ENCODE results near the gene GABRR2. TPM values are rescaled to one million over a fixed set of nuclear protein-coding genes. Genes with fewer than 3 reads are reported as not detected.

Gene GABRR2
- polyA plus RNA-seq, 2 donors = 0.08 to 0.12 TPM

DNA sequence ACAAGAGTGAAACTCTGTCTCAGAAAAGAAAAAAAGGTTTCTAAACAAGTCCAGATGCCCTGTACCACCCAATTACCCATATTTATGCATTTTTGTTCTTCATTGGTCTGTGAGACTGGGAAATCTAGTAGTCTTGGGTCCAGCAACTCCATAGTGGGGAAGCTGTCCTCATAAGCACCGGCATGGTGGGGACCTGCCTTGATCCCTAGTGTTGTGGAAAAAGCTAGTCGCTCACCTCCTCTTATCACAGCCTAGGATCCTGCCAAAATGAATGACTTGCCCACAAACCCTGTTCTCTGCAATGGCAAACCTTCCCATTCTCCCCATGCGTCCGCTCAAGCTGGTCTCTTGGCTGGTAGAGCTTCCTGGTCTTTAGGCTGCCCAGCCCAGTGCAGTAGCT lies 59.7 kb downstream of the GABRR2 start:
- Histone ChIP-seq H3K9me3 (ENCODE audit: control insufficient read depth in 2 of 2, insufficient read depth in 1 of 2, low read depth in 1 of 2, low read length in 1 of 2) (no peaks in the 10 kb centered on the region), H3K27ac (ENCODE audit: low read depth in 2 of 2, low read length in 1 of 2) (no peak overlapping the region), H3K27me3 (ENCODE audit: control insufficient read depth in 1 of 2, insufficient read depth in 2 of 2, low read length in 2 of 2) (no peaks in the 10 kb centered on the region), H3K36me3 (ENCODE audit: control insufficient read depth in 2 of 2, insufficient read depth in 2 of 2, low read length in 1 of 2) (peaks cover 0 to 2% of the 10 kb centered on the region in 2 donors), H3K4me3 (ENCODE audit: low read depth in 1 of 2, low read length in 2 of 2) (no peak overlapping the region), H3K4me1 (ENCODE audit: control insufficient read depth in 2 of 2, insufficient read depth in 2 of 2, low read length in 1 of 2) (peaks cover 0 to 1% of the 10 kb centered on the region in 2 donors)
- 95 to 99% methylated on average over 4 of the region's 4 CpGs for WGBS, 2 donors

DNA sequence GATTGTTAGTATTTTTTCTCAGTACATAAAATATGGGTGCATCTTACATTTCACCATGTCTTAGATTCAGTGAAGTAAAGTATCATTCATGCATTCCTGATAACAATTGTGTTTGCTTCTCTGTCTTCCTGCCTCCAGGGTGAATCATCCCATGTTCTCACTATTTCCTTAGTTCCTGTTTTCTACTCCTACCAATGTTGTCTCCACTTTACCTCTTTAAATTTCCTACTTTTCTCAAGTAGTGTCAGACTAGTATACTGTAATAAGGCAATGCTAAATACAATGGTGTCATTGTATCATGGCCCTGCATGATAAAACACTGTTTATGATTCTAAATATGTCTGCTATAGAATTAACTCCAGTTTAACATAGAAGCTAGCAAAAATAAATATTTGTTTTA lies 60.5 kb downstream of the GABRR2 start:
- Histone ChIP-seq H3K27ac (ENCODE audit: low read depth in 2 of 2, low read length in 1 of 2) (no peak overlapping the region), H3K36me3 (ENCODE audit: control insufficient read depth in 2 of 2, insufficient read depth in 2 of 2, low read length in 1 of 2) (peaks cover 0 to 2% of the 10 kb centered on the region in 2 donors), H3K4me1 (ENCODE audit: control insufficient read depth in 2 of 2, insufficient read depth in 2 of 2, low read length in 1 of 2) (no peaks in the 10 kb centered on the region), H3K9me3 (ENCODE audit: control insufficient read depth in 2 of 2, insufficient read depth in 1 of 2, low read depth in 1 of 2, low read length in 1 of 2) (no peaks in the 10 kb centered on the region), H3K4me3 (ENCODE audit: low read depth in 1 of 2, low read length in 2 of 2) (no peak overlapping the region), H3K27me3 (ENCODE audit: control insufficient read depth in 1 of 2, insufficient read depth in 2 of 2, low read length in 2 of 2) (no peaks in the 10 kb centered on the region)

DNA sequence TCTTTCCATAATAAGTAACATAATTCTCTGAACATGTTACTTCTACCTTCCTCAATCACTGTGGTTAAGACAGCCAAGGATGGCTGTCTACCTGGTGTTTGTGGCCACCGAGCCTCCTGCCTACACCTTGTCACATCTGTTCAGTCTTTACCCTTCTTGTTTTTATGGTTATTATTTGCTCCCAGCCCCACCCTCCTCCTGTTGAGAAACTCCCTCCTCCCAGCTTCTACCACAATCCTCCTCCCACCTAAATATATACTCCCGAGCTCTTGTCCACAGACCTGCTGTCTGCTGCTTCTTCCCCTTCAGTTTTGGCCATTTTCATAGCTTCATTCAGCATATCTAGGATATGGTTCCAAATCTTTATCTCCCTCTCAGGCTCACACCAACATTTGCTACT lies 62.2 kb downstream of the GABRR2 start:
- no peaks in the 10 kb centered on the region for H3K27me3 ChIP-seq (ENCODE audit: control insufficient read depth in 1 of 2, insufficient read depth in 2 of 2, low read length in 2 of 2)
- H3K9me3 ChIP-seq (ENCODE audit: control insufficient read depth in 2 of 2, insufficient read depth in 1 of 2, low read depth in 1 of 2, low read length in 1 of 2) = no peaks in the 10 kb centered on the region
- WGBS, 2 donors = 66 to 74% methylated on average over 2 of the region's 2 CpGs
- H3K4me1 ChIP-seq (ENCODE audit: control insufficient read depth in 2 of 2, insufficient read depth in 2 of 2, low read length in 1 of 2) = no peaks in the 10 kb centered on the region
- H3K36me3 ChIP-seq (ENCODE audit: control insufficient read depth in 2 of 2, insufficient read depth in 2 of 2, low read length in 1 of 2) = no peaks in the 10 kb centered on the region
- H3K27ac ChIP-seq (ENCODE audit: low read depth in 2 of 2, low read length in 1 of 2) = no peak overlapping the region
- no peak overlapping the region for H3K4me3 ChIP-seq (ENCODE audit: low read depth in 1 of 2, low read length in 2 of 2)

DNA sequence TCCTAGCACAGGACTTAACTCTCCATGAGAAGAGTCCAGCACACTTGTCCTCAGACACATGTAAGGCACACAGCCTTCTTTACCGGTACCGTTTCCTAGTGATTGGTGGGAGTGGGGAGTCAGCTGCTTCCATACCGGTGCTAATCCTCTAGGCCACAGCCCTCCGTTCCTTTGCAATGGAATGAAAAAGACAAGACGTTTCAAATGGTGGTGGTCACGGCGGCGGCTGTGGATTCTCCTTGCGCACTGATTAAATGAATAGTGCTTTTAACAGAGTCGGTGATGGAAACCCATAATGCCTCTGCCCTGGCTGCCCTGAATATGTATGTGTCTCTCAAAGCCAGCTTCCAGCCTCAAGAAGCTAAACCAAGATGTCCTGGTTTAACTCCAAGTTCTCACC lies 63.1 kb downstream of the GABRR2 start:
- 94 to 95% methylated on average over 10 of the region's 10 CpGs for WGBS, 2 donors

DNA sequence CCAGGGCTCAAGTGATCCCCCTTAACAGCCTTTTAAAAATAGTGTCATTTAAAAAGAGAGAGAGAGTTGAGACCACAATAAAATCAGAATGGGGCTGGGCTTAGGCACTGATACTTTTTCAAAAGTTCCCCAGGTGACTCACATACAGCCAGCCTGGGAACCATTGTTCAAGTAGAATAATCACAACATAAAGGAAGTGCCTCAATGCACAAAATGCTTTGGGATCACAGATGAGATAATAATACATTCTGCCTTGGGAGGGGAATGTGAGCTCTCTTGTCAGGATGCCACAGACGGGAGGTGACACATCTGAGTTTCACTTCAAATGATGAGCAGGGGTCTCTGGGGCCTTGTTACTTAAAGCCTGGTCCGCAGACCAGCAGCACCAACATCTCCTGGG lies 63.9 kb downstream of the GABRR2 start:
- Histone ChIP-seq H3K4me1 (ENCODE audit: control insufficient read depth in 2 of 2, insufficient read depth in 2 of 2, low read length in 1 of 2) (no peaks in the 10 kb centered on the region), H3K9me3 (ENCODE audit: control insufficient read depth in 2 of 2, insufficient read depth in 1 of 2, low read depth in 1 of 2, low read length in 1 of 2) (no peaks in the 10 kb centered on the region), H3K27ac (ENCODE audit: low read depth in 2 of 2, low read length in 1 of 2) (no peak overlapping the region), H3K27me3 (ENCODE audit: control insufficient read depth in 1 of 2, insufficient read depth in 2 of 2, low read length in 2 of 2) (no peaks in the 10 kb centered on the region), H3K4me3 (ENCODE audit: low read depth in 1 of 2, low read length in 2 of 2) (no peak overlapping the region), H3K36me3 (ENCODE audit: control insufficient read depth in 2 of 2, insufficient read depth in 2 of 2, low read length in 1 of 2) (no peaks in the 10 kb centered on the region)
- WGBS, 2 donors = 67 to 75% methylated on average over 2 of the region's 2 CpGs

More for the DNA sequence above, 63.1 kb downstream of the GABRR2 start:
- H3K4me1 ChIP-seq (ENCODE audit: control insufficient read depth in 2 of 2, insufficient read depth in 2 of 2, low read length in 1 of 2) = no peaks in the 10 kb centered on the region
- no peak overlapping the region for H3K27ac ChIP-seq (ENCODE audit: low read depth in 2 of 2, low read length in 1 of 2)
- H3K36me3 ChIP-seq (ENCODE audit: control insufficient read depth in 2 of 2, insufficient read depth in 2 of 2, low read length in 1 of 2) = no peaks in the 10 kb centered on the region
- no peaks in the 10 kb centered on the region for H3K27me3 ChIP-seq (ENCODE audit: control insufficient read depth in 1 of 2, insufficient read depth in 2 of 2, low read length in 2 of 2)
- H3K9me3 ChIP-seq (ENCODE audit: control insufficient read depth in 2 of 2, insufficient read depth in 1 of 2, low read depth in 1 of 2, low read length in 1 of 2) = no peaks in the 10 kb centered on the region
- H3K4me3 ChIP-seq (ENCODE audit: low read depth in 1 of 2, low read length in 2 of 2) = no peak overlapping the region

DNA sequence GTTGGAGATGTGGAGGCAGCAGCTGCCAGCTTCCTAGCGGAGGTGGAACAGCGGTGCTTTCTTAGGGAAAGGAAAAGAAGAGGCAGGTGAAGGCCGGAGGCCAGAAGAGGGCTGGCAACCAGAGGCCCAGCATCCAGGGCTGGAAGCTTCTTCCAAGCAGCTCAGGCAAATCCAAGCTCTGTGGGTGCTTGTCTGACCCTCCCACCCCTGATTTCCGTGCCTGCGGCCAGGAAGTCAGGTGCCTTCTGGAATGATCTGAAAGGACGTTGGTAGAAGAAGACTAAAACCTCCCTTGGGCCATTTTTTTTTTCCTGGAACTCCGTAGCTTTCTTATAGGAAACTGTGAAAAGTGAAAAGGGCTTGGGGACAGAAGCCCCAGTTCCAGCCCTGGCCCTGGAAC lies 64.9 kb downstream of the GABRR2 start:
- WGBS, 2 donors = 79 to 84% methylated on average over 7 of the region's 7 CpGs

DNA sequence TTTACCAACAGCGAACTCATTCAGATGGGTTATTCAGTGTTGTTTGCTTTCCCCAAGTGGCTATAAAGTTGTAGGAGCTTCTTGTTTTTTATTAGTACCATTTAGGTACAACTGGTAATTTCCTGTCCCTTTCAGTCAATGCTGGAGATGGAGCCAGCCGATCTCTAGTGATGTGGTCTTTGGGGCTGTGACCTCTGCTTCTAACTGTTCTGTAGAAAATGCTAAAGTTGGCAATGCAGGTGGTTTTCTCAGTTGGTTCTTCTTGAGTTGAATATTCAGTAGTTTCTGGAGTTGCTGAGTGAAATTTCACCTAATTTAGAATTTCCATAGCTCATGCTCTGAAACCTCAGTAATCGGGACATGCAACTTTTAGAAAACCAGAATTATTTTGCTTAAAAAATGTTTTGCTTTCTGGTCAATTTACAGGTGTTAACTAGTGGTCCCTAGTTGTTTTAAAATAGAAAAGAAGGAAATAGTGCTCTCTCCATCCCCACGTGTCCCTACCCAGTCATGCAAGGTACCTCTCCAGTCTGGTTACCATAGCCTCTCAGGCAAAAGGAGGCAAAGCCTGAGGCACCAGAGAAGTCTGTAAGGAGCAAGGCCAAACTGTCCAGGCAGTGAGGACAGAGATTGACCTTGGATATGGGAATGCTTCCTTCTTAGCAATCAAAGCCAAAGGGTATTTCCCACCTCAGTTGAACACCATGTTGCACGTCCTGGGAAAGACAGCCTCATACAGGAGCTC lies 70.7 kb downstream of the GABRR2 start:
- H3K27me3 ChIP-seq (ENCODE audit: control insufficient read depth in 1 of 2, insufficient read depth in 2 of 2, low read length in 2 of 2) = no peaks in the 10 kb centered on the region
- H3K4me3 ChIP-seq (ENCODE audit: low read depth in 1 of 2, low read length in 2 of 2) = no peak overlapping the region
- H3K27ac ChIP-seq (ENCODE audit: low read depth in 2 of 2, low read length in 1 of 2) = no peak overlapping the region
- H3K9me3 ChIP-seq (ENCODE audit: control insufficient read depth in 2 of 2, insufficient read depth in 1 of 2, low read depth in 1 of 2, low read length in 1 of 2) = no peaks in the 10 kb centered on the region
- no peaks in the 10 kb centered on the region for H3K4me1 ChIP-seq (ENCODE audit: control insufficient read depth in 2 of 2, insufficient read depth in 2 of 2, low read length in 1 of 2)
- 74 to 76% methylated on average over 5 of the region's 5 CpGs for WGBS, 2 donors
- H3K36me3 ChIP-seq (ENCODE audit: control insufficient read depth in 2 of 2, insufficient read depth in 2 of 2, low read length in 1 of 2) = no peaks in the 10 kb centered on the region

More for the DNA sequence above, 64.9 kb downstream of the GABRR2 start:
- Histone ChIP-seq H3K4me1 (ENCODE audit: control insufficient read depth in 2 of 2, insufficient read depth in 2 of 2, low read length in 1 of 2) (no peaks in the 10 kb centered on the region), H3K27me3 (ENCODE audit: control insufficient read depth in 1 of 2, insufficient read depth in 2 of 2, low read length in 2 of 2) (no peaks in the 10 kb centered on the region), H3K4me3 (ENCODE audit: low read depth in 1 of 2, low read length in 2 of 2) (no peak overlapping the region), H3K9me3 (ENCODE audit: control insufficient read depth in 2 of 2, insufficient read depth in 1 of 2, low read depth in 1 of 2, low read length in 1 of 2) (no peaks in the 10 kb centered on the region), H3K27ac (ENCODE audit: low read depth in 2 of 2, low read length in 1 of 2) (no peak overlapping the region), H3K36me3 (ENCODE audit: control insufficient read depth in 2 of 2, insufficient read depth in 2 of 2, low read length in 1 of 2) (no peaks in the 10 kb centered on the region)

DNA sequence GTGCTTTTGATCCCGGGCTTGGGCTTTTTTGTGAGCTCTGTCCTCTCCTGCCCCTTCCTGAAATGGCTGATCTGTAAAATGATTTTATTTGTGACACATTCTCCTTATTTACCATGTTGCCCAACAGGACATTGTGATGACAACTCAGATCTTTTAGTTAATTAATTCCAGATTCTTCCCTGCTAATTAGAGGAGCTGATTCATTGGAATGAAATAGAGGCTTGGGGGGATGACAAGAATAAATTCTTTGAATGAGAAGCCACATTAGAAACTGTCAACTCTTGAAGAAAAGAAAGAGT lies 71.8 kb downstream of the GABRR2 start:
- no peaks in the 10 kb centered on the region for H3K9me3 ChIP-seq (ENCODE audit: control insufficient read depth in 2 of 2, insufficient read depth in 1 of 2, low read depth in 1 of 2, low read length in 1 of 2)
- 38% methylated on average over 1 of the region's 1 CpG for WGBS, 2 donors
- no peaks in the 10 kb centered on the region for H3K27me3 ChIP-seq (ENCODE audit: control insufficient read depth in 1 of 2, insufficient read depth in 2 of 2, low read length in 2 of 2)
- H3K36me3 ChIP-seq (ENCODE audit: control insufficient read depth in 2 of 2, insufficient read depth in 2 of 2, low read length in 1 of 2) = no peaks in the 10 kb centered on the region
- H3K4me3 ChIP-seq (ENCODE audit: low read depth in 1 of 2, low read length in 2 of 2) = no peak overlapping the region
- no peaks in the 10 kb centered on the region for H3K4me1 ChIP-seq (ENCODE audit: control insufficient read depth in 2 of 2, insufficient read depth in 2 of 2, low read length in 1 of 2)
- no peak overlapping the region for H3K27ac ChIP-seq (ENCODE audit: low read depth in 2 of 2, low read length in 1 of 2)

DNA sequence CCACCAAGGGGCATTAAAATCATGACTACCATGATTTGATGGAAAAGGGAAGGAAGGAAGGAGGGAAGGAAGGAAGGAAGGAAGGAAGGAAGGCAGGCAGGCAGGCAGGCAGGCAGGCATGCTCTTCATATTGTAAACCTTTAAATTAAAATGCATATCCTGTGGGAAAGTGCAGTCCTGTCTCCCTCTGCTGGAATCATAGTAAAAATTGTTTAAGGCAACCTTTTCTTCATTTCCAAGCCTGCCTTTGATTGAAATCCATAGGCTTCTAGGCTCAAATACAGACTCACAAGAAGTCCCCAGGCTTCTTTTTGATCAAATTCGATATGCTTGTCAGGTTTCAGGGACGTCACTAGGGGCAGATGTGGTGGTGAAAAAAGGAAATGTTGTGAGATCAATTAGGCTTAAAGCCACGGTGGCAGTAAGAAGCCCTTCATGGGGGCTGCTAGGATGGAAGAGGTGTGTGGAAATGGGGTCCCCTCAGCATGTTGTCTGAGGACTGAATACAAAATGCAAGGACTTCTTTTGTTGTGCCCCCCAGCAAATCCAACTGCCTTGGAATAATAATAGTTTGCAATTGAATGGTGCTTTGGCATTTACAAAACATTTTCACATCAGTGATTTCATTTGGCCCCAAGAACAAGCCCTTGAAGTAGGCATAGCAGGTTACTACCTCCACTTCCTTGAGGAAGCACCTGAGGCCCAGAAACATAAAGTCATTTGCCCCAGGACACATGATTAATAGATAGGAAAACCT lies 72.3 kb downstream of the GABRR2 start:
- no peak overlapping the region for H3K4me3 ChIP-seq (ENCODE audit: low read depth in 1 of 2, low read length in 2 of 2)
- H3K27me3 ChIP-seq (ENCODE audit: control insufficient read depth in 1 of 2, insufficient read depth in 2 of 2, low read length in 2 of 2) = no peaks in the 10 kb centered on the region
- no peaks in the 10 kb centered on the region for H3K9me3 ChIP-seq (ENCODE audit: control insufficient read depth in 2 of 2, insufficient read depth in 1 of 2, low read depth in 1 of 2, low read length in 1 of 2)
- H3K4me1 ChIP-seq (ENCODE audit: control insufficient read depth in 2 of 2, insufficient read depth in 2 of 2, low read length in 1 of 2) = no peaks in the 10 kb centered on the region
- 16 to 19% methylated on average over 3 of the region's 3 CpGs for WGBS, 2 donors
- H3K27ac ChIP-seq (ENCODE audit: low read depth in 2 of 2, low read length in 1 of 2) = no peak overlapping the region
- H3K36me3 ChIP-seq (ENCODE audit: control insufficient read depth in 2 of 2, insufficient read depth in 2 of 2, low read length in 1 of 2) = no peaks in the 10 kb centered on the region

DNA sequence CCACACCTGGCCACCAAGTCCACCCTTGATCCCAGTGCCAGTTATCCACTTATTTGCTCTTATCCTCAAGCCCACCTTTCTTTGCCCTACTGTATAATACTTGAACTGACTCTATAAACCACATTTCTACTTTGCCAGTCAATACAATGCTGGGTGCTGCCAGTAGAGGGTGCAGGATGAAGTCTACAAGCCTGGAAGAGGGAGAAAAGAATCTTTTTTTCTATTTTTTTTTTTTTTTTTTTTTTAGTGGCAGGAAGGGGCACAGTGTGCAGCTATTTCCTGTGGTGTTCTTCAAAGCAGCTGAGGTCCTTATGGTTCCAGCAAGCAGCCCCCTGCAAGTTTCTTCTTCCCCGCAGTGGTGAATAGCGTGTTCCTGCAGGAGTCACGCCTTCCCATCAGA lies 75.8 kb downstream of the GABRR2 start:
- no peaks in the 10 kb centered on the region for H3K4me1 ChIP-seq (ENCODE audit: control insufficient read depth in 2 of 2, insufficient read depth in 2 of 2, low read length in 1 of 2)
- 83 to 86% methylated on average over 3 of the region's 3 CpGs for WGBS, 2 donors
- no peaks in the 10 kb centered on the region for H3K9me3 ChIP-seq (ENCODE audit: control insufficient read depth in 2 of 2, insufficient read depth in 1 of 2, low read depth in 1 of 2, low read length in 1 of 2)
- no peak overlapping the region for H3K4me3 ChIP-seq (ENCODE audit: low read depth in 1 of 2, low read length in 2 of 2)
- no peaks in the 10 kb centered on the region for H3K27me3 ChIP-seq (ENCODE audit: control insufficient read depth in 1 of 2, insufficient read depth in 2 of 2, low read length in 2 of 2)
- no peaks in the 10 kb centered on the region for H3K36me3 ChIP-seq (ENCODE audit: control insufficient read depth in 2 of 2, insufficient read depth in 2 of 2, low read length in 1 of 2)
- H3K27ac ChIP-seq (ENCODE audit: low read depth in 2 of 2, low read length in 1 of 2) = no peak overlapping the region
